Ovary (tissue), 9 donors: ENCODE data around the gene SPINK5. TPM values are rescaled to one million over a fixed set of nuclear protein-coding genes. Genes with fewer than 3 reads are reported as not detected.

ENCODE experiments used
- DNase-seq, 5 donors: peaks; one replicate each; pipeline ENCODE4 v3.0.0-alpha.2; 2019 to 2020
- H3K27ac ChIP-seq, 2 donors: fragments of 200-600 bp; one replicate each; pipeline versions ENCODE4 v1.5.1 to v1.8.0; 2019 to 2022
- H3K27me3 ChIP-seq: fragments of 200-600 bp; one replicate; pipeline ENCODE4 v1.8.0; 2022
- H3K36me3 ChIP-seq: fragments of 200-600 bp; sonication (generic); one replicate; pipeline ENCODE4 v1.5.1; 2019
- H3K4me1 ChIP-seq: one replicate; pipeline ENCODE4 v1.8.1; 2013; ENCODE audit warnings: mild to moderate bottlenecking, moderate library complexity; ENCODE audit not compliant: insufficient read depth
- H3K4me3 ChIP-seq: fragments of 200-600 bp; sonication (generic); one replicate; pipeline ENCODE4 v1.5.1; 2017
- H3K9me3 ChIP-seq, 2 donors: fragments of 200-600 bp in 1 of 2; sonication (generic) in 1 of 2; one replicate each; pipeline versions ENCODE4 v1.5.1 to v1.8.1; 2013 to 2019; ENCODE audit warnings: mild to moderate bottlenecking in 1 of 2, moderate library complexity in 1 of 2
- EP300 ChIP-seq: sonication (generic); formaldehyde crosslinking; IDR thresholded peaks from one replicate; pipeline ENCODE4 v1.6.1; 2017; ENCODE audit warnings: antibody characterized with exemption
- POLR2A ChIP-seq: fragments of 450-650 bp; IDR thresholded peaks from one replicate; pipeline ENCODE4 v1.6.1; 2017; ENCODE audit warnings: antibody characterized with exemption, mild to moderate bottlenecking, moderate library complexity
- WGBS, 3 donors: extraction: QIAGEN DNeasy Blood & Tissue Kit in 1 of 3; methylation state at CpG; one replicate each; pipeline versions ENCODE4 v1.1.5 to v1.1.7; 2013 to 2017; 5-methylcytosine and 5-hydroxymethylcytosine counted together
- intact Hi-C, 4 donors: fragments of 100-400 bp; cut with DNase I; formaldehyde crosslinking; loops; one replicate each; pipeline versions ENCODE4 v1.11.0 to v1.15.1; 2022 to 2023
- polyA plus RNA-seq, 2 donors: library from polyadenylated mRNA; stranded (reverse); fragments of 200-250 nt in 1 of 2; fragments of 350-450 nt in 1 of 2; fragmentation: Illumina TruSeq in 1 of 2; extraction: RNeasy Lipid Tissue Mini Kit (QIAGEN cat#74804) in 1 of 2; gene quantifications; one replicate each; pipeline ENCODE4 v1.2.3, GENCODE V29; 2013 to 2014
- total RNA-seq, 7 donors: library from RNA; depleted of rRNA in 2 of 7; stranded (reverse); fragments of >200 nt in 2 of 7; fragmentation: NEBNext Ultra II Directional in 3 of 7; extraction: Animal tissue kit (Norgen Biotek cat#: 25700) in 3 of 7; gene quantifications; one replicate each; pipeline versions ENCODE4 v1.1.0 to v1.2.4, GENCODE V29; 2016 to 2023
- TF ChIP-seq, protein P1 (sequence below), 3 donors: fragments of 450-650 bp in 2 of 3; fragments of 200-600 bp in 1 of 3; IDR thresholded peaks; one replicate each; pipeline versions ENCODE4 v1.5.1 to v1.8.0; 2016 to 2022; ENCODE audit warnings: antibody characterized with exemption in 3 of 3, mild to moderate bottlenecking in 1 of 3
- donor health status: DM: no; HTN: no; CAD: no; lungs with moderate emphysema.
- donor health status: DM: no; HTN: no; CAD: no.
- donor health status: Bipolar disorder and iron deficiency.
- donor health status: DM: yes; HTN: yes; CAD: no.
- donor health status: DM: no; HTN: no; CAD: no.
- donor health status: DM: yes; HTN: yes; CAD: no.

Gene SPINK5
- total and polyA plus RNA-seq, 9 donors, result 0.12 to 4.5 (median 0.55) TPM; not detected in 1

DNA sequence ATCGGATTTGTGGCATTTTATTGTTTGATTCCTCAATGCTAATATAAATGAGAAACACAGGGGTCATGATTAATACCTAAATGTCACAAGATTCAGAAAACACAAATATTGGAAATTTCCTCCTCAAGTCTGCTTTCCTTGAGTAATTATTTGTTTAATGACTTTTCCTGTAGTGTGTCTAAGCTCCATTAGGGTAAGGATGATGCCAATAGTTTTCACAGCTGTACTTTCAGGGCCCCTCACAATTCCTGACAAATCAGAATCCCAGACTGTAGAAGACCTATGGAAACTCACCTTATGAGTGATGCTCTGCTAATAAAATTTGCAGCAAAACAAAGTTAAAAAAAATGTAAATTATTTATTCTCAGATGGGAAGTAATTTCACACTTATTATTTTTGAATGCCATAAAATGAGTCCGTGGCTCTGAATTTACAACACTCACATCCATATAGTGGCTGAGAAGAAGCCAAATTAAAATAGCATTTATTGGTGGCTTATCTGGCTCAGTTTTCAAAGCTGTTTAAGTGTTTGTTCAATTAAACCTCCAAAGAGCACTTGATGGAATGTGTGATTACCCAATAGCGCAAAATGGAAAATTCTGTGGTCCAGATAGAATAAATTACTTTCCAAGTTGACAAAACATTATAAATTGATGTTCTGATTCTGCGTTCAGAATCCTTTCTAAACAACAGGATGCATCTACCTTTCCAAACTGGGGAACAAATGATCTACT lies 102.9 kb downstream of the SPINK5 start:
- Histone ChIP-seq H3K4me1 (no peaks in the 10 kb centered on the region), H3K27me3 (no peaks in the 10 kb centered on the region), H3K36me3 (no peaks in the 10 kb centered on the region), H3K4me3 (no peak overlapping the region), H3K9me3 (no peaks in the 10 kb centered on the region), H3K27ac (no peak overlapping the region)
- DNase-seq, result no peak
- TF ChIP-seq POLR2A (no peak), EP300 (no peak)
- TF ChIP-seq, protein P1, sequence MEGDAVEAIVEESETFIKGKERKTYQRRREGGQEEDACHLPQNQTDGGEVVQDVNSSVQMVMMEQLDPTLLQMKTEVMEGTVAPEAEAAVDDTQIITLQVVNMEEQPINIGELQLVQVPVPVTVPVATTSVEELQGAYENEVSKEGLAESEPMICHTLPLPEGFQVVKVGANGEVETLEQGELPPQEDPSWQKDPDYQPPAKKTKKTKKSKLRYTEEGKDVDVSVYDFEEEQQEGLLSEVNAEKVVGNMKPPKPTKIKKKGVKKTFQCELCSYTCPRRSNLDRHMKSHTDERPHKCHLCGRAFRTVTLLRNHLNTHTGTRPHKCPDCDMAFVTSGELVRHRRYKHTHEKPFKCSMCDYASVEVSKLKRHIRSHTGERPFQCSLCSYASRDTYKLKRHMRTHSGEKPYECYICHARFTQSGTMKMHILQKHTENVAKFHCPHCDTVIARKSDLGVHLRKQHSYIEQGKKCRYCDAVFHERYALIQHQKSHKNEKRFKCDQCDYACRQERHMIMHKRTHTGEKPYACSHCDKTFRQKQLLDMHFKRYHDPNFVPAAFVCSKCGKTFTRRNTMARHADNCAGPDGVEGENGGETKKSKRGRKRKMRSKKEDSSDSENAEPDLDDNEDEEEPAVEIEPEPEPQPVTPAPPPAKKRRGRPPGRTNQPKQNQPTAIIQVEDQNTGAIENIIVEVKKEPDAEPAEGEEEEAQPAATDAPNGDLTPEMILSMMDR (IDR thresholded peaks at IDR 0.05), result no peak
- WGBS, 3 donors, result 76 to 92% (median 79%) methylated on average over 4 of the region's 4 CpGs
- intact Hi-C loops, result no loop called here

DNA sequence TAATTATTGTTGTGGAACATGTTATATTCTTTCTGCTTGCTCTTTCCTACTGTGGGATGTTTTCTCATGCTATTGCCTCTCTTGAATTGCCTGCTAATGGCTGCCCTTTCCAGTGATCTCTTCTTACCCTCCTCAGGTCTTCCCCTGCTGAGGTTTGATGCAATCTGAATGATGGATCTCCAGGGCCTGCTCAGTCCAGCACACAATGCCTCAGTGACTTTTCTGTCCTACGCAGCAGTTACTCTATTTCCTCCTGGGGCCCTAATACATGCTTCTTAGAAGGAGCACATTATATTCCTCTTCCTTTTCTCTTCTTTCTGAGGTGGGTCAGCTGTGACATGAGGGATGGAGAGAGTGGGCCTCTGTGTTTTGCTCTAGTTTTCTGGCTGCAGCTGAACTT lies 104.5 kb downstream of the SPINK5 start, which contains the start of gene SPINK14:
Gene SPINK14 (plus strand): TSS at position 301 of the 400 bp plus-strand sequence. CDS start 1,187 bp downstream, outside the sequence.
- Histone ChIP-seq H3K9me3 (no peaks in the 10 kb centered on the region), H3K27me3 (no peaks in the 10 kb centered on the region), H3K4me3 (no peak within 1 kb of the TSS), H3K27ac (no peak within 1 kb of the TSS), H3K36me3 (no peaks in the 10 kb centered on the region), H3K4me1 (no peaks in the 10 kb centered on the region)
- no peak for TF ChIP-seq POLR2A
- no peak for TF ChIP-seq EP300
- TF ChIP-seq, protein P1 (IDR thresholded peaks at IDR 0.05), result no peak
- DNase-seq, result no peak
- WGBS, 3 donors, result 94 to 100% (median 96%) methylated on average over 1 of the region's 1 CpG
- intact Hi-C loops, result no loop called here

DNA sequence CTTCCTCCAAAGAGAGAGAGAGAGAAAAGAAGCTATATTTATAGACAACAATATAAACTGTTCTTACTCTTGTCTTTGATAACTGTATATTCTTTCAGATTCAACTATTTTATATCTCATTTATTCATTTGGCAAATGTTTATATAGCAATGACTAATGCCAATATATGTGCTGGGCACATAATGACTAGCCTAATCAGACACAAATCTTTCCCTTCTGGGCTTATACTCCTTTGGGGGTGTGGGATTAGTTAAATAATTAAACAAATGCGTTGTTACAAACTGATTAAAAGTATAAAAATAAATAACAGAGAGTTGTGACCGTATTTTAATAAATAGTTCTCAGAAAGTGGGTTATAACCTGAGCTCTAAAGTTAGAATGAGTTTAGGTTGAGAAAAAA lies 108.6 kb downstream of the SPINK5 start:
- intact Hi-C loops, result loop anchor here in 1 of 4 donors (10.0 kb wide), 1 partner anchor 562 kb away; no protein-coding TSS in a partner anchor
- TF ChIP-seq POLR2A (no peak), EP300 (no peak)
- TF ChIP-seq, protein P1 (IDR thresholded peaks at IDR 0.05), result no peak
- H3K9me3 ChIP-seq, result no peaks in the 10 kb centered on the region
- no peak for DNase-seq
- H3K4me1 ChIP-seq, result no peaks in the 10 kb centered on the region
- 61 to 68% (median 67%) methylated on average over 2 of the region's 2 CpGs for WGBS, 3 donors
- H3K4me3 ChIP-seq, result no peak overlapping the region
- H3K27ac ChIP-seq, result no peak overlapping the region
- H3K36me3 ChIP-seq, result no peaks in the 10 kb centered on the region
- H3K27me3 ChIP-seq, result no peaks in the 10 kb centered on the region

DNA sequence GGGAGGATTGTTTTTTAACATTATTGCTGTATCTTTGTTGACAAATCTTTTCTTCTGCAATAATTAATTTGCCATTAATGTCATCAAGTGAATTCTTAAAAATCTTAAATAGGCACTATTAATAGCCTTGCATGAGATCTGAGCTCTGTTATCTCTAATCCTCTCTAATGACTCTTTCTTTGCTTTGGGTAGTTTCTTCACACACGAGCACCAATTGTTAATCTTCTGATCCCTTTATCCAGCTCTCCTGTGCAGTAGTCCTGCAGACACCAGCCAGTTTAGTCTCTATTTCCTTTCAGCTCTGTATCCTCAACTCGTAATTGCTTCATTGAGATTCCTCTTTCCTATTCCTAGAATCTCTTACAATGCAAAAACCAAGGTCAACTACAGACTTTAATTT lies 112.7 kb downstream of the SPINK5 start:
- H3K27me3 ChIP-seq, result no peaks in the 10 kb centered on the region
- no peak for DNase-seq
- intact Hi-C loops, result loop anchor here in 1 of 4 donors (10.0 kb wide), 1 partner anchor 558 kb away; no protein-coding TSS in a partner anchor
- 9 to 24% (median 18%) methylated on average over 2 of the region's 2 CpGs for WGBS, 3 donors
- H3K36me3 ChIP-seq, result no peaks in the 10 kb centered on the region
- H3K27ac ChIP-seq, result no peak overlapping the region
- TF ChIP-seq POLR2A (no peak), EP300 (no peak)
- TF ChIP-seq, protein P1 (IDR thresholded peaks at IDR 0.05), result no peak
- H3K4me1 ChIP-seq, result no peaks in the 10 kb centered on the region
- no peak overlapping the region for H3K4me3 ChIP-seq
- no peaks in the 10 kb centered on the region for H3K9me3 ChIP-seq
